GM12801 (cell line): ENCODE results near the gene LRRN1.

Experiments used
- CTCF ChIP-seq: IDR thresholded peaks from one replicate; pipeline ENCODE4 v1.5.1; 2011; ENCODE audit warnings: control low read depth; ENCODE audit not compliant: insufficient read length; ENCODE audit errors: extremely low read depth

Gene LRRN1

GRCh38 chr3:3826521-3826920, 27.3 kb downstream of the LRRN1 start:
- no peak for TF ChIP-seq CTCF

- TF ChIP-seq CTCF: no peak
These were observed 27.9 kb downstream of the LRRN1 start for GRCh38 chr3:3827111-3827510.

- no peak for TF ChIP-seq CTCF
These were observed 37.6 kb downstream of the LRRN1 start for GRCh38 chr3:3836845-3837244.

GRCh38 chr3:3842356-3842755, 43.1 kb downstream of the LRRN1 start:
- TF ChIP-seq CTCF: no peak

- TF ChIP-seq CTCF: no peak
These were observed 49.0 kb downstream of the LRRN1 start for GRCh38 chr3:3847994-3848922.

- TF ChIP-seq CTCF: no peak
These were observed 49.7 kb downstream of the LRRN1 start for GRCh38 chr3:3848923-3849275.

- no peak for TF ChIP-seq CTCF
These were observed 52.5 kb downstream of the LRRN1 start for GRCh38 chr3:3851621-3852323.
